BE2C (cell line): ENCODE measurements around the gene CLHC1.
A peak's percentile ranks its signal among the peaks of the same experiment; 100 is the strongest.

ENCODE experiments used
- DNase-seq: peaks from one replicate; pipeline ENCODE4 v3.0.0-alpha.2; 2020
- H3K27me3 ChIP-seq: fragments of 250-450 bp; sonication (Bioruptor Pico); 2 replicates; pipeline ENCODE4 v1.5.1; 2020; ENCODE audit warnings: mild to moderate bottlenecking
- H3K36me3 ChIP-seq: fragments of 250-450 bp; sonication (Bioruptor Pico); 2 replicates; pipeline ENCODE4 v1.5.1; 2020; ENCODE audit warnings: mild to moderate bottlenecking
- H3K4me1 ChIP-seq: fragments of 250-450 bp; sonication (Bioruptor Pico); 2 replicates; pipeline ENCODE4 v1.5.1; 2020
- H3K4me3 ChIP-seq: 2 replicates; pipeline ENCODE4 v1.5.1; 2011; ENCODE audit warnings: low read depth, low read length
- H3K9me3 ChIP-seq: fragments of 250-450 bp; sonication (Bioruptor Pico); 2 replicates; pipeline ENCODE4 v1.5.1; 2020
- TF ChIP-seq, protein P1 (sequence below): IDR thresholded peaks from 2 replicates; pipeline ENCODE4 v1.5.1; 2012; ENCODE audit warnings: mild to moderate bottlenecking, low read depth, low read length

Gene CLHC1

DNA sequence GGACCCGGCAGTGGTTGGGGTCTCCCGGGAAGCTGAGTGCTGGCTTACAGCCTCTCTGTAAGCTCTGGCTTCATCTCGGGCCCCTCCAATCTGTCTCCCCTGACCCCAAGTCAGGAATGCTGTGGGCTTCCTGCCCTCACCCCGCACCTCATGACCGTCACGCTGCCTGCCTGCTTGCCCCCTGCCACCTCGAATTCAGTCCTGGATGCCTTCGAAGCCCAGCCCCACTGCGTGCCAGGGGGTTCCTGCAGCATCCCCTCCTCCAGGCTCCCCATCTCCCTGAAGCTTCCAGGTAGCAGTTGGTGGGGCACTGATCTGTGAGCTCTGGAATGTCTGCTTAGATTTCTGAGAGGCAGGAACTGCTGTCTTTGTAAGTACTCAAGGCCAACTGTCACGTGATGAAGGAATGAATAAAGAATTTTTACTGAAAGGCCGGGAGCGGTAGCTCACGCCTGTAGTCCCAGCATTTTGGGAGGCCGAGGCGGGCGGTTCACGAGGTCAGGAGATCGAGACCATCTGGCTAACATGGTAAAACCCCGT lies 6.5 kb downstream of the CLHC1 start:
- TF ChIP-seq, protein P1, sequence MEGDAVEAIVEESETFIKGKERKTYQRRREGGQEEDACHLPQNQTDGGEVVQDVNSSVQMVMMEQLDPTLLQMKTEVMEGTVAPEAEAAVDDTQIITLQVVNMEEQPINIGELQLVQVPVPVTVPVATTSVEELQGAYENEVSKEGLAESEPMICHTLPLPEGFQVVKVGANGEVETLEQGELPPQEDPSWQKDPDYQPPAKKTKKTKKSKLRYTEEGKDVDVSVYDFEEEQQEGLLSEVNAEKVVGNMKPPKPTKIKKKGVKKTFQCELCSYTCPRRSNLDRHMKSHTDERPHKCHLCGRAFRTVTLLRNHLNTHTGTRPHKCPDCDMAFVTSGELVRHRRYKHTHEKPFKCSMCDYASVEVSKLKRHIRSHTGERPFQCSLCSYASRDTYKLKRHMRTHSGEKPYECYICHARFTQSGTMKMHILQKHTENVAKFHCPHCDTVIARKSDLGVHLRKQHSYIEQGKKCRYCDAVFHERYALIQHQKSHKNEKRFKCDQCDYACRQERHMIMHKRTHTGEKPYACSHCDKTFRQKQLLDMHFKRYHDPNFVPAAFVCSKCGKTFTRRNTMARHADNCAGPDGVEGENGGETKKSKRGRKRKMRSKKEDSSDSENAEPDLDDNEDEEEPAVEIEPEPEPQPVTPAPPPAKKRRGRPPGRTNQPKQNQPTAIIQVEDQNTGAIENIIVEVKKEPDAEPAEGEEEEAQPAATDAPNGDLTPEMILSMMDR = no peak
- no peak for DNase-seq

DNA sequence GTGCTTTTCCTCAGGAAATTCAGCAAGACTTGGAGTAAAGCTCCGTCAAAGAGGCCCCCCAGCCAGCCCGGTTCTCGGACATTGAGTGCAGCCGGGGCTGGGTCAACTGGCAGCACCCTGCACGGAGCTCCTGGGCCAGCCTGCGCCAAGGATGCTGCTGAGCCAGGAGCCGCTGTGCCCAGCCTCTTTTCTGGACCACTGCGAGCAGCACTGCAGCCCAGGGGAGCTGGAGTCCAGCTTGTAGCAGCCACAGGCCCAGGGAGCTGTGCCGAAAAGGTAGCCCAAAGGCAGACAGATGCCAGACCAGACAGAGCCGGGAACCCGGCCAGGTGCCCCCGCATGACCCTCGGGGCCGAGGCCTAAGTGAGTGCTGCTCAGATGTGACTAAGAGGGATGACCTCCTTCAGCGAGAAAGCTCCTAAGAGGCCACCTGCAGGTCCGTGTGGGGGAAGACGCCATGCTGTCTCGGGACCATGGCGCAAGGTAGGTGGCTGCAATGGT lies 7.3 kb downstream of the CLHC1 start:
- no peaks in the 10 kb centered on the region for H3K4me1 ChIP-seq
- TF ChIP-seq, protein P1 = no peak
- no peak overlapping the region for H3K4me3 ChIP-seq
- no peaks in the 10 kb centered on the region for H3K27me3 ChIP-seq
- H3K36me3 ChIP-seq = no peaks in the 10 kb centered on the region
- H3K9me3 ChIP-seq = no peaks in the 10 kb centered on the region
- peak; percentile 53 for DNase-seq

More for the DNA sequence above, 6.5 kb downstream of the CLHC1 start:
- Histone ChIP-seq H3K4me1 (no peaks in the 10 kb centered on the region), H3K9me3 (no peaks in the 10 kb centered on the region), H3K4me3 (no peak overlapping the region), H3K27me3 (no peaks in the 10 kb centered on the region), H3K36me3 (no peaks in the 10 kb centered on the region)

- no peaks in the 10 kb centered on the region for H3K27me3 ChIP-seq
- H3K36me3 ChIP-seq = no peaks in the 10 kb centered on the region
- H3K4me3 ChIP-seq = no peak overlapping the region
- DNase-seq = no peak
- H3K4me1 ChIP-seq = no peaks in the 10 kb centered on the region
- H3K9me3 ChIP-seq = no peaks in the 10 kb centered on the region
- TF ChIP-seq, protein P1 = no peak
Observed at GRCh38 chr2:55223958-55224760, 7.9 kb downstream of the CLHC1 start.

DNA sequence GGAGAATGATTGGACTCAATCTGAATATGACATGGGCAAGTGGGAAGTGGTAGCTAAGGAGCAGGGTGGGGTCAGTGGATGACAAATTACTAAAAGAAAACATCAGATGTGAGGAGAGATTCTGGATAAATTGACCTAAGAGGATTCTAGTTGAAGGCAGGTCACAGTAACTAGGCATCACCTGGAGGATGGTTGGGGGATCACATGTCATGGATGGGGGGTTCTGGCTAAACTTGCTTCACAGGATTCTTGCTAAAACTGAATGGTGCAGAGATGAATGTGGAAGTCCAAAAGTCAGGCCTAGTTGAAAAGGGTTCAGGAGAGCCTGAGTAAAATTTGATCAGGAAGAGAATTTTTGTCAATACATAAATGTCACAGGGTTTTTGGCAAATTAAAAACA lies 18.3 kb downstream of the CLHC1 start:
- Histone ChIP-seq H3K36me3 (no peaks in the 10 kb centered on the region), H3K27me3 (no peaks in the 10 kb centered on the region), H3K9me3 (no peaks in the 10 kb centered on the region), H3K4me3 (no peak overlapping the region), H3K4me1 (no peaks in the 10 kb centered on the region)
- TF ChIP-seq, protein P1 = no peak
- DNase-seq = no peak

- Histone ChIP-seq H3K4me1 (no peaks in the 10 kb centered on the region), H3K4me3 (no peak overlapping the region), H3K9me3 (no peaks in the 10 kb centered on the region), H3K36me3 (no peaks in the 10 kb centered on the region), H3K27me3 (no peaks in the 10 kb centered on the region)
- DNase-seq = no peak
- TF ChIP-seq, protein P1 = no peak
Observed at GRCh38 chr2:55204950-55205349, 27.1 kb downstream of the CLHC1 start.

GRCh38 chr2:55204536-55204935 lies 27.6 kb downstream of the CLHC1 start:
- no peak overlapping the region for H3K4me3 ChIP-seq
- no peak for DNase-seq
- no peaks in the 10 kb centered on the region for H3K9me3 ChIP-seq
- no peaks in the 10 kb centered on the region for H3K36me3 ChIP-seq
- H3K4me1 ChIP-seq = no peaks in the 10 kb centered on the region
- TF ChIP-seq, protein P1 = no peak
- H3K27me3 ChIP-seq = no peaks in the 10 kb centered on the region
